Suprapubic skin (tissue), 4 donors: ENCODE measurements around the gene LMAN1L.

Experiments
- POLR2A ChIP-seq, 2 donors: fragments of 450-650 bp; IDR thresholded peaks; one replicate each; pipeline ENCODE4 v1.6.1; 2017; ENCODE audit warnings: antibody characterized with exemption in 2 of 2, mild to moderate bottlenecking in 2 of 2, moderate library complexity in 2 of 2
- POLR2AphosphoS5 ChIP-seq, 3 donors: sonication (generic); formaldehyde crosslinking; IDR thresholded peaks; one replicate each; pipeline ENCODE4 v1.6.1; 2017; ENCODE audit warnings: antibody characterized with exemption in 3 of 3
- TF ChIP-seq, protein P1 (sequence below), 2 donors: fragments of 200-600 bp in 1 of 2; fragments of 450-650 bp in 1 of 2; sonication (generic) in 1 of 2; IDR thresholded peaks; one replicate each; pipeline ENCODE4 v1.5.1; 2016 to 2019; ENCODE audit warnings: antibody characterized with exemption in 2 of 2, mild to moderate bottlenecking in 1 of 2, moderate library complexity in 1 of 2

DNA sequence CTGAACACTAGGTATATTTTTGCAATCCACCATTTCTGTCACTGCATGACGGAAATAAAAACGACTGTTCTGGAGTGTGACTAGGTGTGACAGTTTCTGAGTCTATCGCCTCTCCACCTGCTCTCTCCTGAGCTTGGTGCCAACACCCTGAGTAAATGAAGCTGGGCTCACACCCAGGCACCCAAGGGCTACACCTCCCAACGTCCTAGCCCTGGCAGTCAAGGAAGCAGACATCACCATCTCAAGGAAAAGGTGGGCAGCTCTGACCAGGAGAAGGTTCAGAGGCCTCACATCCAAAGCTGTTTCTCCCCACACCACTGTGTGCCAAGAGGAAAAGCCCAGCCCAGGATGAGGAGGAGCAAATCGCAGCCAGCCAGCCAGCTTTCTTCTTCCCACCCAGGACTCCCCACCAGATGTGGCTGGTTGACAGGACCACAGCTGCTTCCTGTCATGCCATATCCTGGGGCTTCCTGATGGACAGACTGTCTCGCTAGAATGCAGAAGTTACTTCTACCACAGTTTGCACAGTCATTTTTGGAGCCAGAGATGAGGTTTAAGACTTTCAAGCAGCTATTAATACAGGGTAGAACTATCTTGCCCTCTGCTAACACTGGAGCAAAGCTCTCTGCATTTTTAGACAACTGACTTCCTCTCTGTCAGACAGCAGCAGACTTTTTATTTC, 57.2 kb downstream of the LMAN1L start:
- TF ChIP-seq, protein P1, sequence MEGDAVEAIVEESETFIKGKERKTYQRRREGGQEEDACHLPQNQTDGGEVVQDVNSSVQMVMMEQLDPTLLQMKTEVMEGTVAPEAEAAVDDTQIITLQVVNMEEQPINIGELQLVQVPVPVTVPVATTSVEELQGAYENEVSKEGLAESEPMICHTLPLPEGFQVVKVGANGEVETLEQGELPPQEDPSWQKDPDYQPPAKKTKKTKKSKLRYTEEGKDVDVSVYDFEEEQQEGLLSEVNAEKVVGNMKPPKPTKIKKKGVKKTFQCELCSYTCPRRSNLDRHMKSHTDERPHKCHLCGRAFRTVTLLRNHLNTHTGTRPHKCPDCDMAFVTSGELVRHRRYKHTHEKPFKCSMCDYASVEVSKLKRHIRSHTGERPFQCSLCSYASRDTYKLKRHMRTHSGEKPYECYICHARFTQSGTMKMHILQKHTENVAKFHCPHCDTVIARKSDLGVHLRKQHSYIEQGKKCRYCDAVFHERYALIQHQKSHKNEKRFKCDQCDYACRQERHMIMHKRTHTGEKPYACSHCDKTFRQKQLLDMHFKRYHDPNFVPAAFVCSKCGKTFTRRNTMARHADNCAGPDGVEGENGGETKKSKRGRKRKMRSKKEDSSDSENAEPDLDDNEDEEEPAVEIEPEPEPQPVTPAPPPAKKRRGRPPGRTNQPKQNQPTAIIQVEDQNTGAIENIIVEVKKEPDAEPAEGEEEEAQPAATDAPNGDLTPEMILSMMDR (IDR thresholded peaks at IDR 0.05), result no peak
- no peak for TF ChIP-seq POLR2A (IDR thresholded peaks at IDR 0.05)
- no peak for TF ChIP-seq POLR2AphosphoS5 (IDR thresholded peaks at IDR 0.05)
